LNCAP (cell line): ENCODE measurements around the gene TGFB1.

Experiments used
- TF ChIP-seq, protein P1 (sequence below): fragments of 450-650 bp; IDR thresholded peaks from 2 replicates; pipeline ENCODE4 v1.5.1; 2017; ENCODE audit warnings: mild to moderate bottlenecking

The TGFB1 gene

DNA sequence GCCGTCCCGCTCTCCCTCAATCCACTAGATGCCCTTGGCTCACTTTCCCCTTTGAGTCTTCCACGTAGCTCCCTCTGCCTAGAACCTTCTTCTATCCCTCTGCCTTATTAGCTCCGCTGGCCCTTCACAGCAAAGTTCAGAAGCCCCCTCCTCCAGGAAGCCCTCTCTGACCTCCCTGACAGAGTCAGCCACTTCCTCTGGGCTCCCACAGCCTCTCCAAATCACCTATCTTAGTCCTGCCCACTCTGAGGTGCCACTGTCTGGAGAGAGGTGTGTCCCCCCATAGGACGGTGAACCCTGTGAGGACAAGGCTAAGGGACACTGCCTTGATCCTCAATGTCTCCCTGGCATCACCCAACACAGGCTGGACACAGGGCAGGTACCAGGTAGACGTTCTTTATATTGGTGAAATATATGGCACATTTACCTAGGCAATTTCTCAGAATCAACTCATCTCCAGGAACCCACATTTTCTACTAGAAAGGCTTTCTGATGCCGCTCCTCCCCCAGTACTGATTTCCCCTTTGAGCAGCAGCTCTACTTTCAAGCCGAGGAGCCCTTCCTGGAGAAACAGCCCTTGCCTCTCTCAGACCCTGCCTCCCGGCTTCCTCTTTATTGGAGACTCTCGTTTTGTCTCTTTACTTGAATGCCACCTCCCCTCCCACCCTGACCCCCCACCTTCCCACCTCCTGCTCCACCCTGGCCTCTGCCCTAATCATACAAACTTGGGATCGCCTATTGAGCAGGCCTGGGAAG lies 3.4 kb upstream of the TGFB1 start:
- TF ChIP-seq, protein P1, sequence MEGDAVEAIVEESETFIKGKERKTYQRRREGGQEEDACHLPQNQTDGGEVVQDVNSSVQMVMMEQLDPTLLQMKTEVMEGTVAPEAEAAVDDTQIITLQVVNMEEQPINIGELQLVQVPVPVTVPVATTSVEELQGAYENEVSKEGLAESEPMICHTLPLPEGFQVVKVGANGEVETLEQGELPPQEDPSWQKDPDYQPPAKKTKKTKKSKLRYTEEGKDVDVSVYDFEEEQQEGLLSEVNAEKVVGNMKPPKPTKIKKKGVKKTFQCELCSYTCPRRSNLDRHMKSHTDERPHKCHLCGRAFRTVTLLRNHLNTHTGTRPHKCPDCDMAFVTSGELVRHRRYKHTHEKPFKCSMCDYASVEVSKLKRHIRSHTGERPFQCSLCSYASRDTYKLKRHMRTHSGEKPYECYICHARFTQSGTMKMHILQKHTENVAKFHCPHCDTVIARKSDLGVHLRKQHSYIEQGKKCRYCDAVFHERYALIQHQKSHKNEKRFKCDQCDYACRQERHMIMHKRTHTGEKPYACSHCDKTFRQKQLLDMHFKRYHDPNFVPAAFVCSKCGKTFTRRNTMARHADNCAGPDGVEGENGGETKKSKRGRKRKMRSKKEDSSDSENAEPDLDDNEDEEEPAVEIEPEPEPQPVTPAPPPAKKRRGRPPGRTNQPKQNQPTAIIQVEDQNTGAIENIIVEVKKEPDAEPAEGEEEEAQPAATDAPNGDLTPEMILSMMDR = no peak

DNA sequence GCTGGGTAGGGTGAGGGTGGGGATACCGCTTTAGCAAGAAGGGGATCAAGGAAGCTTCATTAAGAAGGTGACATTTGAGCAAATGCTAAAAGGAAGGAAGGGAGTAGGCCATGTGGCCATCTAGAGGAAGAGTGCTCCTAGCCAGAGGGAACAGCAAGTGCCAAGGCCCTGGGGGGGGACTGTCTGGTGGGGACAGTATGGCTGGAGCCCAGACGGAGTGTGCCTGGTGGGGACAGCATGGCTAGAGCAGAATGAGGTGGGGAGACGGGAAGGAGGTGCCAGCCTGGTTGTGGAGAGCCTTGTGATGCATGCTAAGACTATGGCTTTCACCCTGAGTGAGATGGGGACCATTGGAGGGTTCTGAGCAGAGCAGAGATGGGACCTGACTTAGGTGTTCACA lies 2.1 kb upstream of the TGFB1 start:
- TF ChIP-seq, protein P1 = no peak

DNA sequence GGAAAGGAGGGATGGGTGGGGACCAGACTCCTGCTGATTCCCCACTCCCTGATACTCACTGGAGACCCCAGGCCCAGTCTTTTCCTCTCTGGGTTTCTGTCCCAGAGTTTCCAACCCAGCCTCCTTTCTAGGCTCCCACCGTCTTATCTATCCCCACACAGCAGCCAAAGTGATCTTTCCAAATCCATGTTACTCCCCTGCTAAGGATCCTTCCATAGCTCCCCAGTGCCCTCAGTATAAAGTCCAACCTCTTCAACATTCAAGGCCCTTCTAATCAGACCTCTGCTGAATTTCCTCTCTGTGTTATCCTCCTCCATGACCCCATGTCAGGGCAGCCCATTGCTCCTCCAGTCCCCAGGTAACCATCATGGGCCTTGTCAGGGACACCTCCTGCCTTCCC lies 1.3 kb upstream of the TGFB1 start:
- TF ChIP-seq, protein P1 = no peak

DNA sequence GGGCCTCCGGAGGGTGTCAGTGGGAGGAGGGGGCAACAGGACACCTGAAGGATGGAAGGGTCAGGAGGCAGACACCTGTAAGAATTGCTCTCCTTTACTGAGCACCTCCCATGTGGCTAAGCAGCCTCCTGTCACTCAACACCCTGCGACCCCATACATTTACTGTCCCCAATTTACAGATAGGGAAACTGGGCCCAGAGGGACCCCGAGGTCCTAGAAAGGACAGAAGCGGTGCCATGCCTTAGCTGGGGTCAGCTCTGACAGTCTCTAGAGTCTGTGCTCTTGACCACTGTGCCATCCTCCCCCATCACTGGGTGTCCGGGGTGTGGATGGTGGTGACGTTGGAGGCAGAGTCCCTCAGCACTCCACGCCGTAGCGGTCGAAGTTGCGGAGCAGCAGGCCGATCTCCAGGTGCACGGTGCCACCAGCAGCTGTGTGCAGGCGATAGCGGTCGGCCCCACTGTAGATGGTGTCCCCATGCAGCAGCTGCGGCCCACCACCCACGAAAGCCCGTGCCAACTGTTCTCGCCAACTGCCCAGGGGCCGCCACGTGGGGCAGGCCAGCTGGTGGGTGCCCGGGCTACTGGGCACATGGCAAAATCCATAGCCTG lies 726 bp upstream of the TGFB1 start:
- TF ChIP-seq, protein P1 = no peak

DNA sequence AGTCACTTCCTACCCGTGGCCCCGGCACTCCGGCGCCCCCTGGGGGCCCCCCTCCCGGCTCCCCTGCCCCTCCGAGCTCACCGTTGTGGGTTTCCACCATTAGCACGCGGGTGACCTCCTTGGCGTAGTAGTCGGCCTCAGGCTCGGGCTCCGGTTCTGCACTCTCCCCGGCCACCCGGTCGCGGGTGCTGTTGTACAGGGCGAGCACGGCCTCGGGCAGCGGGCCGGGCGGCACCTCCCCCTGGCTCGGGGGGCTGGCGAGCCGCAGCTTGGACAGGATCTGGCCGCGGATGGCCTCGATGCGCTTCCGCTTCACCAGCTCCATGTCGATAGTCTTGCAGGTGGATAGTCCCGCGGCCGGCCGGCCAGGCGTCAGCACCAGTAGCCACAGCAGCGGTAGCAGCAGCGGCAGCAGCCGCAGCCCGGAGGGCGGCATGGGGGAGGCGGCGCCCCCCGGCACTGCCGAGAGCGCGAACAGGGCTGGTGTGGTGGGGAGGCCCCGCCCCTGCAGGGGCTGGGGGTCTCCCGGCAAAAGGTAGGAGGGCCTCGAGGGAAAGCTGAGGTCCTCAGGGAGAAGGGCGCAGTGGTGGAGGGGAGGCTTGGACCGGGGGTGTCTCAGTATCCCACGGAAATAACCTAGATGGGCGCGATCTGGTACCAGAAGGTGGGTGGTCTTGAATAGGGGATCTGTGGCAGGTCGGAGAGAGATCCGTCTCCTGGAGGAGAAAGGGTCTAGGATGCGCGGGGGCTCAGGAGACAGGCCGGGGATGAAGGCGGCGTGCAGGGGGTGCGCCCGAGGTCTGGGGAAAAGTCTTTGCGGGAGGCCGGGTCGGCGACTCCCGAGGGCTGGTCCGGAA lies 885 bp downstream of the TGFB1 start:
- TF ChIP-seq, protein P1 = no peak

DNA sequence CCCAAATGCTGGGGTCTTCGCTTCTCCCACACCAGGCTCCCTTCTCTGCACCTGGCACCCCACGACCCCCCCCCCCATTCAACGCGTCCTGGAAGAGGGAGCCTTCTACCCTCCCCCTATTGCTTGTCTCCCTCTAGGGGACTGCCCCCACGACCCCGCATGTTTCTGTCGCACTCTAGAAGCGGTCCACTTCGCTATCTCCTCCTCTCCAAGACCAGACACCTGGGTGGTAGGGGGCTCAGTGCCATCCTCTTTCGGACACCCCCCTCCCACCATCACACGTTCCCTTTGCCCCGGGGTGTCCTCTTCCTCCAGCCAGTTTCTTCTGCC lies 1.5 kb downstream of the TGFB1 start:
- TF ChIP-seq, protein P1 = no peak

DNA sequence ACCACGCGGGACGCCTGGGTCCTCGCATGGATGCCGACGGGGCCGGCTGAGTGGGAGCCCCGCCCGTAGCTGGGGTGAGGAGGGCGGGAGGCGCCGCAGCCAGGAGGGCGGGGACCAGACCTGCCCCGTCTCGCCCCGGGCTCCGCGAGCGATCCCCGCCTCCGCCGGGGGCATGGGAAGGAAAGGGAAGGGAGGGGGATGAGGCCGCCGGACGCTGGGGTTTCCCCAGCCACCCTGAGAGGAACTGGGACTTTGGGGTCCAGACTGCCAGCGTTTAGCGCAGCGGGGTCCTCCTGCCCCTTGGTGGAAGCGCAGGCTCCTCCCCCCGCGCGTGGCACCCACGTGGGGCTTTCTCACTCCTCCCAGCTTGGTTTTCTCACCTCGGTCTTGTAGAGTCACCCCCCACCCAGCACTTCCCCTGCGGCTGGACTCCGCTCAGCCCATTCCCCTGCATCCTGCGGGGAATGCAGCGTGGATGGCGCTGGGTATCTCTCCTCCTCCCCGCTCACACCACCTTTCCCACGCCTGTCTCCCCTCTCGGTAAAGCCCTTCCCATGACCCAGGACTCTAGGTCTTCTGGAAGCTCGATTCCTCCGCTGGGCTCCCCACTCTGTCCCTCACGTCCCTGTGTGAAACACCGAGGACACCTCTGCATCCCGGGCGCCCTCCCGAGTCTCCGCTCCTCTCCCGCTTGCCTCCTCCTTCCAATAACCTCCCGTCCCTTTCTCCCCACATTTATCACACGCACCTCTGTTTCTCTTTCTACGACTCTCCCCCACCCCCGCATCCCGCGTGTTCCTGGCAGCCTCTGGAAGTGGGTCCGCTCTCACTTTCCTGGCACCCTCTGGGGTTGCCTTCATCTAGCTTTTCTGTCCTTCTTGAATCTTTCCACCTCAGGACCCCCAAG lies 2.1 kb downstream of the TGFB1 start:
- TF ChIP-seq, protein P1 = no peak
